GM18511 (cell line): Measurements from ENCODE around the gene POLR1G.
A peak's percentile ranks its signal among the peaks of the same experiment; 100 is the strongest.

Source experiments
- ATAC-seq: cut with Tn5 transposase; IDR thresholded peaks from one replicate; pipeline ENCODE4 v1.9.1; 2021; ENCODE audit warnings: mild to moderate bottlenecking, moderate library complexity; ENCODE audit not compliant: unreplicated experiment

POLR1G gene

DNA sequence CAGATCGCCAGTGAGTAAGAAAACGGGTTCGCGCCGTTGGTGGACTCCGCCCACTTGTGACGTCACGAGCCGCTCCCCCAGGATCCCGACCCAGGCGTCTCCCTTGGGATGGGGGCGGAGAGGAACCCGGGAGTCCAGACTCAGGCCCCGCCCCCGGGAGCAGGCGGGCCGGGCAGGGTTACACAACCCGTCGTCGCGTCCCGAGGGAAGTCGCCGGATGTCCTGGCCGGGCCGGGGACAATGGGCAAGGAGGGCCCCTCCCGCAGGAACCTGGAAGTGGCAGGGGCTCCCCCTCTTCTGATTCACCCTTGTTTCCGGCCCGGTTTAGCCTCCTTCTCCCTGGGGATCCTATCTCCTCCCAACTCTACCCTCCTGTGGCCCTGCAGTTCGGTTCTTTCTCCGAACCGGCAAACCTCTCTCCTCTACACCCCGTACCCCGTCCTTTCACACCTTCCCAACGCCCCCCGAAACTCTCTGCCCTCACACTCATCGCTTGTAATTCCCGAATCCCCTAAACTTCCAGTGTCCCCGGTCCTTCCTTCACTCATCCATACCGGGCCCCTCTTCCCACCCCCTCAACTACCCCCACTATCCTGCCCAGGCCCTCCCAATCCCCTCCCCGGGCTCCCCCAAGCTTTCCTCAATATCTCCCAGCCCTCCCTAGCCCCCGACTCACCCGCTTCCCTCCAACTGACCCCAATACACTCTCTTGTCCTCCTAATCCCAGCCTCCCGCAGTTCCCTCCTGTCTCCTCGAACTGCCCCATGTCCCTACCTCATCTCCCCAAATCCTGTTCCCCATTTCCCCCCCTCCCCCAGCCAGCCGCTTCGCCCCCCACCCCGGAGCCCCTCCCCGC is 37.2 kb downstream of the POLR1G start:
- ATAC-seq, result no peak

- ATAC-seq, result peak; percentile 46
Observed at GRCh38 chr19:45444318-45445041, 38.0 kb downstream of the POLR1G start.

DNA sequence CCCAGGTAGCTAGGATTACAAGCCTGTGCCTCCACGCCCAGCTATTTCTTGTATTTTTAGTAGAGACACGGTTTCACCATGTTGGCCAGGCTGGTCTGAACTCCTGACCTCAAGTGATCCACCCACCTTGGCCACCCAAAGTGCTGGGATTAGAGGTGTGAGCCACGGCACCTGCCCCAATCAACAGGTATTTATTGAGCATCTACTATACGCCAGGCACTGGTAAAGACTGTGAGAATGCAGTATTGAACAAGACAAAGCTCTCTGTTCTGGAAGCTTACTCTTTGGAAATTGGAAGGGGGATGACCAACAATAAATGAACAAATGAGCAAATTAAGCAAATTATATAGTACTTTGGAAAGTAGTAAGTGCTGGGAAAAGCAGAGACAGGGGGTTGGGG is 38.7 kb downstream of the POLR1G start:
- no peak for ATAC-seq

GRCh38 chr19:45446295-45446694 is 39.9 kb downstream of the POLR1G start:
- no peak for ATAC-seq

DNA sequence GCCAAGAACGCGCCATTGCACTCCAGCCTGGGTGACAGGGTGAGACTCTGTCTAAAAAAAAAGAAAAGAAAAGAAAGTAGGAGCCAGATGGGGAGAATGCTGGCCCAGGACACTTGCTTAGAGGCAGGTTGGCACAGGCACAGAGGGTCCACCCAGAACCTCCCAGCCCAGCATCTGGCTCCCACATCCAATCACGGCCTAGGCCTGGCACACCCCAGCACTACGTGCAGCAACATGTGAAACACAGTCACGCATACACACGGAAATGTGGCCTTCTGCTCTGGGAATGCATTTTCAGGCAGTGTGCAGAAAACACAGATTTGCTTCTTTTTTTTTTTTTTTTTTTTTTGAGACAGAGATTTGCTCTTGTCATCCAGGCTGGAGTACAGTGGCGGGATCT is 40.5 kb downstream of the POLR1G start:
- ATAC-seq, result no peak

- ATAC-seq, result no peak
Observed at GRCh38 chr19:45448425-45448756, 41.9 kb downstream of the POLR1G start.

DNA sequence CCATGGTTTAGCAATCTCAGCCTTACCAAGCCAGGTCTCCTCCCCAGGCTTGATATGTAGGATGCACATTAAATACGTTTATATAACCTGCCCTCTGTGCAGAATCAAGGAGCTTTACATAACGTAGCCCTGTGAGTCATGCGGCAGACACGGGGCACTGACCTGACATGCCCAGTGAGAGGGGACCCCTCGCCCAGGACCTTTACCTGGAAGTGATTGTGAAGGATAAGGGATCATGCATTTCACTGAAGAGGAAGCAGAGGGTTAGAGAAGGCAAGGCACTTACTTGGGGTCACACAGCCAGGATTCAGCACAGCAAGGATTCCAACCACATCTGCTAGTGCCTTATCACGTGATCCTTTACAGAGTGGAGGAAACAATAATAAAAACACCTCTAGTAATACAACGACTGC is 42.4 kb downstream of the POLR1G start:
- ATAC-seq, result no peak

DNA sequence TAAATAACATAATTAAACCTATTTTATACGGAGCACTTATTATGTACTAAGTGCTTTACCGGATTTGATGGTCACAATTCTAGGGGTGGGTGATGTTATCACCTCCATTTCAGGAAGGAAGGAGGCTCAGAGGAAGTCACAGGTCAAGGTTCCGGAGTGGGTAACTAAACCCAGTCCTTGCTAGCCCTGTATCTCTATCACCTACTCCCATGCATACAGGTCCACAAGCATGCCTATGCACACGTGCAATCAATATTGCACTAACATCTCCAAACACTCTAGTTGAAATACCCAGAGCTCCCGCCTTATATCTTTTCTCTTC is 43.5 kb downstream of the POLR1G start:
- peak; percentile 34 for ATAC-seq

DNA sequence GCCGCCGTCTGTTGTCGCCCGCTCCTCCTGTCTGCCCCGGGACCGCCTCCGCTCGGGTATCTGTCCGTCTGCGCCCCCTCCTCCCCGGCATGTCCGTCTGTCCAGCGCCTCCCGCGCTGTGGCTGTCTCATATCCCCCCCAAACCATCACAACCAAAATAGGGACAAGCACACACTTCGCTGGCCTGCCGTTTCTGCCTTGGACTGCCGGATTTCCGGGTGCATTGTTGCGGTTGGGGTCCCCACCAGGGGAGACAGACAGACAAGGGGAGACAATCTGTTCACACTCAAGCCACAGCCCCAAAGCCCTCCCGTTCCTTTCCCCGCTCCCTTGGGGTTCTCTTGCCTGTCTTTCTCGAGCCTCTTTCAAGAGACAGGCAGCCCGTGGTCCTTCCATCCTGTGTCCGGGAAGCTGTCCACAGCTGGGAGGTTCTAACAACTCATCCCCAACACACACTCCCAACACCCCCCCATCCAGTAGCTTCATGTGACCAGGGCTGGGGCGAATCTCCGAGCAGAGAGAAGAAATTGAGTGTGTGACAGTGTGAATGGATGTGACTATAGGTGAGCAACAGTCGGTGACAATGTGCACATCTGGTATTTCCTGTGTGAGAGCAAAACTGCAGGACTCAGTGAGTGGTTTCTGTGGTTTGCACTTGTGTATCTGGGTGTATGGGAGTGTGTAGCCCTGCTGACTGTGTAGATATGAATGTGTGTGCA is 44.8 kb downstream of the POLR1G start:
- no peak for ATAC-seq

DNA sequence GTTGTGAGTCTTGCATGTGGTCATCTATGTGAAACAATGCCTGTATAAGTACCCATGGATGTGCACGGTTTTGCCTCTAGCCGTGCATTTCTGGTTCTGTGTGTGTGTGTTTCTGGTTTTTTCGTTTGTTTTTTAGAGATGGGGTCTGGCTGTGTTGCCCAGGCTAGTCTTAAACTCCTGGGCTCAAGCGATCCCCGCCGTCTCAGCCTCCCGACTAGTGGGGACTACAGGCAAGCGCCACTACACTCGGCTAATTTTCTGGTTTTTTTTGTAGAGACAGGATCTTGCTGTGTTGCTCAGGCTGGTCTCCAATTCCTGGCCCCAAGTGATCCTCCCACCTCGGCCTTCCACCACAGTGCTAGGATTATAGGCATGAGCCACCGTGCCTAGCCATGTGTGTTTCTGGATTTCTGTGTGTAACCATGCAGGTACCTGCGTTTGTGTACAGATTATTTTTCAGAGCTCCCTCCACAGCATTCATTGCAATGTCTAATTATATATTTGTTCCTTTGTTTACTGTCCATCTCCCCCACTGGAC is 45.5 kb downstream of the POLR1G start:
- no peak for ATAC-seq

DNA sequence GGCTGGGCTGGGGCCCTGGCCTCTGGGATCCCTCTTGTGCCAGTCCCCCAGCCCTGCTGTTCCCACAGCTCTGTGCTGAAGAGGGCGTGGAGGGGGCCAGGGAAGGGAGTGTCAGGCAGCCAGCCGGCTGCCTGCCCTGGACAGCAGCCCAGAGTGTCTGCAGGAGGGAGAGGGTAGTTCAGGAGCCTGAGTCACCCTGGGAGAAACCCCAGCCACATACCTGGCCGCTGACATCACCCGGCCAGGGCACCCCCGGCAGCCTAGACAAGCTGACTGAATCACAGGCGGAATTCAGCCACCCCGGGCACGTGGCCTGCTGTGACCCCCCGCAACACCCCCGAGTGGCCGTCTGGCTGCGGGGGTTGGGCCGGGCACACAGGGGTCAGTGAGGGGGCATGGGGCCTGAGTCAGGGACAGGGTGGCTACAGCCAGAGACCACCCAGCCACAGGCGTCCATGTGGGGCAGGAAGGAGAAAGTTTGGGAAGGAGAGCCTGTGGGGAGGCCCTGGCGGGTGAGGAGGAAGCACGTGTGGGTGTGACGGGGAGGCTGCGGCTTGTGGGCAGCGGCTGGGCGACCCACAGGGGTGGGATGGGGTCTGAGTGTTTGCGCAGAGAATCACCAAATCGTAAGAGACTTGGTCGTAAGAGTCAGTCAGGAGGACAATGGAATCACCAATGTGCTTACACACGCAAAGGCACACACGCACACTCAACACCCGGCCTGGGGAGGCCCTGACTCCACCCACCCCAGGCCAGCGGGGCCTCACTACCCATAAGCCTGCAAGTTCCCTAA is 49.5 kb downstream of the POLR1G start:
- ATAC-seq, result no peak

- ATAC-seq, result no peak
Observed at GRCh38 chr19:45456500-45456815, 50.0 kb downstream of the POLR1G start.

GRCh38 chr19:45457776-45458175 is 51.3 kb downstream of the POLR1G start:
- ATAC-seq, result no peak
